GM21786 (cell line): ENCODE measurements around the gene ANKS3.

Experiments
- ATAC-seq: cut with Tn5 transposase; IDR thresholded peaks from one replicate; pipeline ENCODE4 v1.9.1; 2021; ENCODE audit not compliant: unreplicated experiment

ANKS3 gene

GRCh38 chr16:4685776-4686496 lies 48.1 kb downstream of the ANKS3 start:
- no peak for ATAC-seq

- ATAC-seq = no peak
Measured at GRCh38 chr16:4685292-4685691, 48.8 kb downstream of the ANKS3 start.

- ATAC-seq = no peak
Measured at GRCh38 chr16:4684763-4685162, 49.3 kb downstream of the ANKS3 start.

GRCh38 chr16:4684058-4684715 lies 49.9 kb downstream of the ANKS3 start:
- ATAC-seq = no peak

- ATAC-seq = no peak
Measured at GRCh38 chr16:4683255-4684057, 50.6 kb downstream of the ANKS3 start.

GRCh38 chr16:4682616-4683254 lies 51.3 kb downstream of the ANKS3 start:
- ATAC-seq = no peak

- no peak for ATAC-seq
Measured at GRCh38 chr16:4682084-4682591, 51.9 kb downstream of the ANKS3 start.

- no peak for ATAC-seq
Measured at GRCh38 chr16:4681471-4682083, 52.5 kb downstream of the ANKS3 start.

- no peak for ATAC-seq
Measured at GRCh38 chr16:4680673-4681470, 53.2 kb downstream of the ANKS3 start.

- no peak for ATAC-seq
Measured at GRCh38 chr16:4679850-4680636, 54.0 kb downstream of the ANKS3 start.

GRCh38 chr16:4679156-4679849 lies 54.8 kb downstream of the ANKS3 start:
- ATAC-seq = no peak

GRCh38 chr16:4678596-4678995 lies 55.5 kb downstream of the ANKS3 start:
- no peak for ATAC-seq

GRCh38 chr16:4677994-4678393 lies 56.1 kb downstream of the ANKS3 start:
- ATAC-seq = no peak

GRCh38 chr16:4677390-4677789 lies 56.7 kb downstream of the ANKS3 start:
- ATAC-seq = no peak

- no peak for ATAC-seq
Measured at GRCh38 chr16:4676831-4677230, 57.2 kb downstream of the ANKS3 start.

GRCh38 chr16:4675864-4676786 lies 57.9 kb downstream of the ANKS3 start:
- no peak for ATAC-seq

GRCh38 chr16:4674926-4675530 lies 59.0 kb downstream of the ANKS3 start:
- ATAC-seq = no peak
